HEK293 (cell line): ENCODE data around the gene DSEL.

ENCODE experiments used
- CTCF ChIA-PET: fragments of 350-600 bp; formaldehyde crosslinking; extraction: SDS; loops from one replicate; lab custom pipeline; 2021; ENCODE audit warnings: antibody characterized with exemption; lab: Yijun Ruan, JAX
- POLR2A ChIA-PET: fragments of 300-600 bp; formaldehyde crosslinking; extraction: SDS; loops from one replicate; lab custom pipeline; 2020; ENCODE audit warnings: antibody characterized with exemption, inconsistent platforms; lab: Yijun Ruan, JAX
- H3K27ac ChIP-seq: fragments of 200-500 bp; sonication (Bioruptor generic); 2 replicates; pipeline ENCODE4 v1.5.1; 2014; ENCODE audit warnings: low read depth, low read length, control low read depth, inconsistent platforms; ENCODE audit errors: extremely low read depth
- H3K36me3 ChIP-seq, 2 experiments: fragments of 200-500 bp in 1 of 2; sonication (Bioruptor generic) in 1 of 2; 1 replicate in 1 of 2; 2 replicates in 1 of 2; pipeline ENCODE4 v1.5.1; 2014 to 2017; ENCODE audit warnings: inconsistent platforms in 2 of 2, low read length in 2 of 2; ENCODE audit not compliant: control insufficient read depth in 2 of 2, insufficient read depth in 1 of 2
- H3K4me1 ChIP-seq: fragments of 200-500 bp; sonication (Bioruptor generic); 2 replicates; pipeline ENCODE4 v1.5.1; 2014; ENCODE audit warnings: mild to moderate bottlenecking, low read length, inconsistent platforms; ENCODE audit not compliant: control insufficient read depth, insufficient read depth
- H3K4me3 ChIP-seq: 2 replicates; pipeline ENCODE4 v1.5.1; 2011; ENCODE audit warnings: low read depth, mild to moderate bottlenecking, control low read depth, low read length, moderate library complexity
- H3K9me3 ChIP-seq: fragments of 200-500 bp; sonication (Bioruptor generic); 2 replicates; pipeline ENCODE4 v1.5.1; 2014; ENCODE audit warnings: low read depth, low read length, inconsistent platforms; ENCODE audit not compliant: control insufficient read depth, insufficient read depth
- HOXD13 ChIP-seq: sonication (generic); formaldehyde crosslinking; IDR thresholded peaks from 2 replicates; pipeline ENCODE4 v1.8.0; 2022; ENCODE audit warnings: missing genetic modification reagents, borderline replicate concordance
- MZF1 ChIP-seq: fragments of 450-650 bp; formaldehyde crosslinking; IDR thresholded peaks from 2 replicates; pipeline ENCODE4 v1.5.1; 2017; ENCODE audit warnings: missing biosample characterization, missing genetic modification characterization, borderline replicate concordance
- REPIN1 ChIP-seq: fragments of 450-650 bp; formaldehyde crosslinking; IDR thresholded peaks from 2 replicates; pipeline ENCODE4 v1.5.1; 2017; ENCODE audit warnings: missing biosample characterization, missing genetic modification characterization, low read depth
- SALL2 ChIP-seq: fragments of 450-650 bp; formaldehyde crosslinking; IDR thresholded peaks from 2 replicates; pipeline ENCODE4 v1.5.0; 2017; ENCODE audit warnings: missing biosample characterization, mild to moderate bottlenecking, missing genetic modification characterization, borderline replicate concordance
- TCF7L2 ChIP-seq: IDR thresholded peaks from 2 replicates; pipeline ENCODE4 v1.6.1; 2011; ENCODE audit warnings: low read depth, mild to moderate bottlenecking, inconsistent platforms, low read length, moderate library complexity, borderline replicate concordance
- YY2 ChIP-seq: fragments of 450-650 bp; formaldehyde crosslinking; IDR thresholded peaks from 2 replicates; pipeline ENCODE4 v1.5.1; 2016; ENCODE audit warnings: missing biosample characterization, missing genetic modification characterization
- ZBTB26 ChIP-seq: fragments of 450-650 bp; formaldehyde crosslinking; optimal IDR thresholded peaks from 2 replicates; pipeline ENCODE3; 2016; ENCODE audit warnings: missing biosample characterization, mild to moderate bottlenecking, missing genetic modification characterization
- ZNF121 ChIP-seq: fragments of 450-650 bp; formaldehyde crosslinking; IDR thresholded peaks from 2 replicates; pipeline ENCODE4 v1.5.1; 2016; ENCODE audit warnings: missing biosample characterization, missing genetic modification characterization
- ZNF169 ChIP-seq: fragments of 450-650 bp; formaldehyde crosslinking; IDR thresholded peaks from 2 replicates; pipeline ENCODE4 v1.5.1; 2016; ENCODE audit warnings: missing biosample characterization, missing genetic modification characterization
- ZNF19 ChIP-seq: fragments of 450-650 bp; formaldehyde crosslinking; IDR thresholded peaks from 2 replicates; pipeline ENCODE4; 2016; ENCODE audit warnings: missing biosample characterization, missing genetic modification characterization, low read depth
- ZNF2 ChIP-seq: fragments of 450-650 bp; formaldehyde crosslinking; IDR thresholded peaks from 2 replicates; pipeline ENCODE4 v1.5.1; 2016; ENCODE audit warnings: missing biosample characterization, missing genetic modification characterization
- ZNF292 ChIP-seq: fragments of 450-650 bp; formaldehyde crosslinking; IDR thresholded peaks from 2 replicates; pipeline ENCODE4 v1.5.1; 2016; ENCODE audit warnings: low read depth, missing biosample characterization, missing genetic modification characterization, borderline replicate concordance
- ZNF302 ChIP-seq: fragments of 450-650 bp; formaldehyde crosslinking; IDR thresholded peaks from 2 replicates; pipeline ENCODE4 v1.5.1; 2016; ENCODE audit warnings: missing biosample characterization, missing genetic modification characterization, low read depth
- ZNF404 ChIP-seq: fragments of 450-650 bp; formaldehyde crosslinking; IDR thresholded peaks from 2 replicates; pipeline ENCODE4 v1.5.1; 2017; ENCODE audit warnings: missing biosample characterization, missing genetic modification characterization
- ZNF416 ChIP-seq: fragments of 450-650 bp; formaldehyde crosslinking; IDR thresholded peaks from 2 replicates; pipeline ENCODE4 v1.5.1; 2016; ENCODE audit warnings: missing biosample characterization, missing genetic modification characterization
- ZNF514 ChIP-seq: fragments of 450-650 bp; formaldehyde crosslinking; IDR thresholded peaks from 2 replicates; pipeline ENCODE4 v1.5.1; 2016; ENCODE audit warnings: missing biosample characterization, missing genetic modification characterization
- ZNF530 ChIP-seq: fragments of 450-650 bp; formaldehyde crosslinking; IDR thresholded peaks from 2 replicates; pipeline ENCODE4 v1.5.1; 2016; ENCODE audit warnings: low read depth, missing biosample characterization, missing genetic modification characterization
- ZNF558 ChIP-seq: fragments of 450-650 bp; formaldehyde crosslinking; IDR thresholded peaks from 2 replicates; pipeline ENCODE4 v1.5.1; 2016; ENCODE audit warnings: missing biosample characterization, missing genetic modification characterization
- ZNF580 ChIP-seq: fragments of 450-650 bp; formaldehyde crosslinking; IDR thresholded peaks from 2 replicates; pipeline ENCODE4 v1.5.1; 2016; ENCODE audit warnings: missing biosample characterization, missing genetic modification characterization
- ZNF610 ChIP-seq: fragments of 450-650 bp; formaldehyde crosslinking; IDR thresholded peaks from 2 replicates; pipeline ENCODE4 v1.5.1; 2016; ENCODE audit warnings: missing biosample characterization, missing genetic modification characterization, borderline replicate concordance
- ZNF658 ChIP-seq: fragments of 450-650 bp; formaldehyde crosslinking; IDR thresholded peaks from 2 replicates; pipeline ENCODE4; 2016; ENCODE audit warnings: missing biosample characterization, missing genetic modification characterization
- ZNF677 ChIP-seq: fragments of 450-650 bp; IDR thresholded peaks from 2 replicates; pipeline ENCODE4 v1.5.0; 2018; ENCODE audit warnings: missing biosample characterization, mild to moderate bottlenecking, missing genetic modification characterization, moderate library complexity
- ZSCAN30 ChIP-seq: fragments of 450-650 bp; IDR thresholded peaks from 2 replicates; pipeline ENCODE4 v1.5.1; 2018; ENCODE audit warnings: missing biosample characterization, mild to moderate bottlenecking, missing genetic modification characterization, moderate library complexity
- ZXDB ChIP-seq: fragments of 450-650 bp; formaldehyde crosslinking; IDR thresholded peaks from 2 replicates; pipeline ENCODE4 v1.5.1; 2016; ENCODE audit warnings: missing biosample characterization, missing genetic modification characterization
- TF ChIP-seq, protein P1 (sequence below): fragments of 450-650 bp; formaldehyde crosslinking; IDR thresholded peaks from 2 replicates; pipeline ENCODE4 v1.5.1; 2016; ENCODE audit warnings: missing biosample characterization, missing genetic modification characterization
- TF ChIP-seq, protein P2 (sequence below): fragments of 450-650 bp; formaldehyde crosslinking; IDR thresholded peaks from 2 replicates; pipeline ENCODE4 v1.5.1; 2017; ENCODE audit warnings: missing biosample characterization, missing genetic modification characterization
- TF ChIP-seq, protein P3 (sequence below): fragments of 450-650 bp; formaldehyde crosslinking; IDR thresholded peaks from 2 replicates; pipeline ENCODE4 v1.5.1; 2016; ENCODE audit warnings: missing biosample characterization, missing genetic modification characterization

Gene DSEL

GRCh38 chr18:67553437-67553836 is 36.9 kb upstream of the DSEL start:
- ChIA-PET POLR2A (no interaction called here), CTCF (interaction anchor here (0.5 to 0.7 kb wide), 2 partner anchors 36 to 186 kb away, joined by 3 read pairs; no protein-coding TSS in a partner anchor)
- Histone ChIP-seq H3K9me3 (no peaks in the 10 kb centered on the region), H3K36me3 (no peaks in the 10 kb centered on the region), H3K4me1 (no peaks in the 10 kb centered on the region), H3K27ac (no peak overlapping the region), H3K4me3 (no peak overlapping the region)
- TF ChIP-seq ZNF530 (no peak), ZNF2 (tag by site-specific recombination) (no peak), ZNF416 (tag by site-specific recombination) (no peak), ZNF121 (no peak), ZNF558 (tag by site-specific recombination) (no peak), ZXDB (tag by site-specific recombination) (no peak), ZNF677 (tag by site-specific recombination) (no peak), REPIN1 (tag by site-specific recombination) (no peak), TCF7L2 (no peak), ZNF514 (tag by site-specific recombination) (no peak), ZNF292 (no peak), ZNF19 (tag by site-specific recombination) (no peak), ZNF658 (tag by site-specific recombination) (no peak), YY2 (tag by site-specific recombination) (no peak), ZNF169 (tag by site-specific recombination) (no peak), ZNF404 (tag by site-specific recombination) (no peak), ZSCAN30 (tag by site-specific recombination) (no peak), MZF1 (tag by site-specific recombination) (no peak), SALL2 (tag by site-specific recombination) (no peak)
- TF ChIP-seq, protein P1, sequence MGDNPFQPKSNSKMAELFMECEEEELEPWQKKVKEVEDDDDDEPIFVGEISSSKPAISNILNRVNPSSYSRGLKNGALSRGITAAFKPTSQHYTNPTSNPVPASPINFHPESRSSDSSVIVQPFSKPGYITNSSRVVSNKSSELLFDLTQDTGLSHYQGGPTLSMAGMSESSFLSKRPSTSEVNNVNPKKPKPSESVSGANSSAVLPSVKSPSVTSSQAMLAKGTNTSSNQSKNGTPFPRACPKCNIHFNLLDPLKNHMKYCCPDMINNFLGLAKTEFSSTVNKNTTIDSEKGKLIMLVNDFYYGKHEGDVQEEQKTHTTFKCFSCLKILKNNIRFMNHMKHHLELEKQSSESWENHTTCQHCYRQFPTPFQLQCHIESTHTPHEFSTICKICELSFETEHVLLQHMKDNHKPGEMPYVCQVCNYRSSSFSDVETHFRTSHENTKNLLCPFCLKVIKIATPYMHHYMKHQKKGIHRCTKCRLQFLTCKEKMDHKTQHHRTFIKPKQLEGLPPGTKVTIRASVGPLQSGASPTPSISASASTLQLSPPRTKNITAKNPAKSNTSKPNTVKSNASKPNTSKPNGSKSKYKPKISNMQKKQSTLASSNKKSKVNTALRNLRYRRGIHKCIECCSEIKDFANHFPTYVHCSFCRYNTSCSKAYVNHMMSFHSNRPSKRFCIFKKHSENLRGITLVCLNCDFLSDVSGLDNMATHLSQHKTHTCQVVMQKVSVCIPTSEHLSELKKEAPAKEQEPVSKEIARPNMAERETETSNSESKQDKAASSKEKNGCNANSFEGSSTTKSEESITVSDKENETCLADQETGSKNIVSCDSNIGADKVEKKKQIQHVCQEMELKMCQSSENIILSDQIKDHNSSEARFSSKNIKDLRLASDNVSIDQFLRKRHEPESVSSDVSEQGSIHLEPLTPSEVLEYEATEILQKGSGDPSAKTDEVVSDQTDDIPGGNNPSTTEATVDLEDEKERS, result no peak

GRCh38 chr18:67550872-67551520 is 34.5 kb upstream of the DSEL start:
- TF ChIP-seq ZBTB26 (no peak), HOXD13 (CRISPR knock-in tag) (no peak), SALL2 (tag by site-specific recombination) (no peak), ZNF302 (no peak), ZNF514 (tag by site-specific recombination) (no peak), ZNF580 (tag by site-specific recombination) (no peak), ZNF416 (tag by site-specific recombination) (no peak), ZNF610 (no peak)
- TF ChIP-seq, protein P2, sequence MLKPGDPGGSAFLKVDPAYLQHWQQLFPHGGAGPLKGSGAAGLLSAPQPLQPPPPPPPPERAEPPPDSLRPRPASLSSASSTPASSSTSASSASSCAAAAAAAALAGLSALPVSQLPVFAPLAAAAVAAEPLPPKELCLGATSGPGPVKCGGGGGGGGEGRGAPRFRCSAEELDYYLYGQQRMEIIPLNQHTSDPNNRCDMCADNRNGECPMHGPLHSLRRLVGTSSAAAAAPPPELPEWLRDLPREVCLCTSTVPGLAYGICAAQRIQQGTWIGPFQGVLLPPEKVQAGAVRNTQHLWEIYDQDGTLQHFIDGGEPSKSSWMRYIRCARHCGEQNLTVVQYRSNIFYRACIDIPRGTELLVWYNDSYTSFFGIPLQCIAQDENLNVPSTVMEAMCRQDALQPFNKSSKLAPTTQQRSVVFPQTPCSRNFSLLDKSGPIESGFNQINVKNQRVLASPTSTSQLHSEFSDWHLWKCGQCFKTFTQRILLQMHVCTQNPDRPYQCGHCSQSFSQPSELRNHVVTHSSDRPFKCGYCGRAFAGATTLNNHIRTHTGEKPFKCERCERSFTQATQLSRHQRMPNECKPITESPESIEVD, result no peak
- TF ChIP-seq, protein P3, sequence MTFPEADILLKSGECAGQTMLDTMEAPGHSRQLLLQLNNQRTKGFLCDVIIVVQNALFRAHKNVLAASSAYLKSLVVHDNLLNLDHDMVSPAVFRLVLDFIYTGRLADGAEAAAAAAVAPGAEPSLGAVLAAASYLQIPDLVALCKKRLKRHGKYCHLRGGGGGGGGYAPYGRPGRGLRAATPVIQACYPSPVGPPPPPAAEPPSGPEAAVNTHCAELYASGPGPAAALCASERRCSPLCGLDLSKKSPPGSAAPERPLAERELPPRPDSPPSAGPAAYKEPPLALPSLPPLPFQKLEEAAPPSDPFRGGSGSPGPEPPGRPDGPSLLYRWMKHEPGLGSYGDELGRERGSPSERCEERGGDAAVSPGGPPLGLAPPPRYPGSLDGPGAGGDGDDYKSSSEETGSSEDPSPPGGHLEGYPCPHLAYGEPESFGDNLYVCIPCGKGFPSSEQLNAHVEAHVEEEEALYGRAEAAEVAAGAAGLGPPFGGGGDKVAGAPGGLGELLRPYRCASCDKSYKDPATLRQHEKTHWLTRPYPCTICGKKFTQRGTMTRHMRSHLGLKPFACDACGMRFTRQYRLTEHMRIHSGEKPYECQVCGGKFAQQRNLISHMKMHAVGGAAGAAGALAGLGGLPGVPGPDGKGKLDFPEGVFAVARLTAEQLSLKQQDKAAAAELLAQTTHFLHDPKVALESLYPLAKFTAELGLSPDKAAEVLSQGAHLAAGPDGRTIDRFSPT (tag by site-specific recombination), result no peak
- Histone ChIP-seq H3K4me1 (no peaks in the 10 kb centered on the region), H3K4me3 (no peak overlapping the region), H3K9me3 (no peaks in the 10 kb centered on the region), H3K27ac (no peak overlapping the region), H3K36me3 (no peaks in the 10 kb centered on the region)
- POLR2A ChIA-PET, result no interaction called here
- CTCF ChIA-PET, result interaction anchor here (0.8 to 1.1 kb wide), 2 partner anchors 10 to 58 kb away, joined by 3 read pairs; no protein-coding TSS in a partner anchor
